ENCODE data around the gene GPN3.

- TF ChIP-seq ZBTB7A (IDR thresholded peaks at IDR 0.05; ENCODE audit: low read depth) (no peak), REST (IDR thresholded peaks at IDR 0.05; ENCODE audit: low read depth) (no peak), MAX (IDR thresholded peaks at IDR 0.05) (no peak), CEBPB (IDR thresholded peaks at IDR 0.05) (no peak), TAF1 (IDR thresholded peaks at IDR 0.05; ENCODE audit: low read depth) (no peak), YY1 (IDR thresholded peaks at IDR 0.05; ENCODE audit: low read depth) (no peak), NFIC (IDR thresholded peaks at IDR 0.05) (no peak), RAD21 (IDR thresholded peaks at IDR 0.05; ENCODE audit: low read depth) (no peak), FOXM1 (IDR thresholded peaks at IDR 0.05; ENCODE audit: borderline replicate concordance, low read depth) (no peak), EGR1 (IDR thresholded peaks at IDR 0.05) (no peak), EP300 (IDR thresholded peaks at IDR 0.05; ENCODE audit: borderline replicate concordance) (no peak)
- TF ChIP-seq, protein P1, sequence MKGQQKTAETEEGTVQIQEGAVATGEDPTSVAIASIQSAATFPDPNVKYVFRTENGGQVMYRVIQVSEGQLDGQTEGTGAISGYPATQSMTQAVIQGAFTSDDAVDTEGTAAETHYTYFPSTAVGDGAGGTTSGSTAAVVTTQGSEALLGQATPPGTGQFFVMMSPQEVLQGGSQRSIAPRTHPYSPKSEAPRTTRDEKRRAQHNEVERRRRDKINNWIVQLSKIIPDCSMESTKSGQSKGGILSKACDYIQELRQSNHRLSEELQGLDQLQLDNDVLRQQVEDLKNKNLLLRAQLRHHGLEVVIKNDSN (IDR thresholded peaks at IDR 0.05) = no peak
Measured at GRCh38 chr12:110498984-110499706, 31.1 kb upstream of the GPN3 start.
